Progenitor cell of endocrine pancreas (in vitro differentiated cells): ENCODE data around the gene DBNDD2. TPM values are rescaled to one million over a fixed set of nuclear protein-coding genes. Genes with fewer than 3 reads are reported as not detected.

Source experiments
- DNase-seq: peaks from one replicate; pipeline ENCODE4 v3.0.0; 2021; ENCODE audit warnings: low spot score; ENCODE audit not compliant: unreplicated experiment
- H3K27ac Mint-ChIP-seq: 2 replicates; pipeline ENCODE4 v1.8.0; 2021; ENCODE audit warnings: mild to moderate bottlenecking, moderate library complexity, mixed read lengths
- H3K27me3 Mint-ChIP-seq: 2 replicates; pipeline ENCODE4 v1.8.0; 2021; ENCODE audit warnings: mixed read lengths
- H3K36me3 Mint-ChIP-seq: 2 replicates; pipeline ENCODE4 v1.8.0; 2022; ENCODE audit warnings: mixed read lengths; ENCODE audit not compliant: insufficient read depth
- H3K4me1 Mint-ChIP-seq: 2 replicates; pipeline ENCODE4 v1.8.0; 2021; ENCODE audit warnings: low read depth, mixed read lengths
- H3K4me3 Mint-ChIP-seq: 2 replicates; pipeline ENCODE4 v1.8.0; 2021; ENCODE audit warnings: low read depth, mild to moderate bottlenecking, moderate library complexity, mixed read lengths
- H3K9me3 Mint-ChIP-seq: 2 replicates; pipeline ENCODE4 v1.8.0; 2021; ENCODE audit warnings: low read depth, mixed read lengths
- CTCF ChIP-seq: fragments of 200-600 bp; sonication (generic); IDR thresholded peaks from one replicate; pipeline ENCODE4 v1.5.0; 2021; ENCODE audit warnings: antibody characterized with exemption, mild to moderate bottlenecking; ENCODE audit not compliant: unreplicated experiment
- microRNA-seq: library from miRNA; unstranded; fragments of <30 nt; microRNA quantifications from one replicate; pipeline ENCODE4 v1.1.0, GENCODE V29; 2020; ENCODE audit warnings: borderline number of aligned reads; ENCODE audit not compliant: unreplicated experiment
- total RNA-seq: library from RNA; stranded (reverse); gene quantifications from 2 replicates; pipeline ENCODE4 v1.2.1, GENCODE V29; 2021

DBNDD2 gene
- total RNA-seq, 1 donor from 2014 or later: 23.2 TPM

- Mint-ChIP-seq H3K4me1 (no peaks in the 10 kb centered on the region), H3K36me3 (no peaks in the 10 kb centered on the region), H3K4me3 (no peak overlapping the region), H3K27me3 (peaks cover 10% of the 10 kb centered on the region), H3K9me3 (no peaks in the 10 kb centered on the region), H3K27ac (no peak overlapping the region)
- no peak for DNase-seq
- TF ChIP-seq CTCF: no peak
These were observed 44.1 kb downstream of the DBNDD2 start for GRCh38 chr20:45452238-45452637.

GRCh38 chr20:45452772-45453691, 44.9 kb downstream of the DBNDD2 start:
- TF ChIP-seq CTCF: no peak
- H3K4me3 Mint-ChIP-seq: no peak overlapping the region
- peaks cover 10% of the 10 kb centered on the region for H3K27me3 Mint-ChIP-seq
- no peak overlapping the region for H3K27ac Mint-ChIP-seq
- no peaks in the 10 kb centered on the region for H3K9me3 Mint-ChIP-seq
- no peaks in the 10 kb centered on the region for H3K36me3 Mint-ChIP-seq
- no peak for DNase-seq
- H3K4me1 Mint-ChIP-seq: no peaks in the 10 kb centered on the region

- DNase-seq: no peak
- no peaks in the 10 kb centered on the region for H3K4me1 Mint-ChIP-seq
- TF ChIP-seq CTCF: peak; percentile 61
- H3K36me3 Mint-ChIP-seq: no peaks in the 10 kb centered on the region
- peaks cover 10% of the 10 kb centered on the region for H3K27me3 Mint-ChIP-seq
- no peak overlapping the region for H3K4me3 Mint-ChIP-seq
- no peak overlapping the region for H3K27ac Mint-ChIP-seq
- no peaks in the 10 kb centered on the region for H3K9me3 Mint-ChIP-seq
These were observed 48.5 kb downstream of the DBNDD2 start for GRCh38 chr20:45456632-45457031.

GRCh38 chr20:45459606-45460005, 51.5 kb downstream of the DBNDD2 start:
- TF ChIP-seq CTCF: peak; percentile 40
- H3K27ac Mint-ChIP-seq: no peak overlapping the region
- no peaks in the 10 kb centered on the region for H3K4me1 Mint-ChIP-seq

More at GRCh38 chr20:45459606-45460005, 51.5 kb downstream of the DBNDD2 start:
- no peak for DNase-seq
- Mint-ChIP-seq H3K4me3 (no peak overlapping the region), H3K27me3 (no peaks in the 10 kb centered on the region), H3K9me3 (no peaks in the 10 kb centered on the region), H3K36me3 (no peaks in the 10 kb centered on the region)

Small RNA genes lying within 50 kb of the gene (microRNA-seq; reads per million reads assigned to microRNA genes)
- not detected for gene MIR6812

Other genes with a start within 250 kb of the DBNDD2 start
- gene PI3, start 233.4 kb upstream of the DBNDD2 start, total RNA-seq: not detected in 2 replicates
- gene SEMG1, start 201.3 kb upstream of the DBNDD2 start, total RNA-seq: not detected in 2 replicates
- gene SEMG2, start 186.9 kb upstream of the DBNDD2 start, total RNA-seq: not detected in 2 replicates
- not detected in 2 replicates for gene SLPI, start 153.7 kb upstream of the DBNDD2 start, total RNA-seq
- gene RBPJL, start 101.4 kb upstream of the DBNDD2 start, total RNA-seq: 1.4 and 1.5 TPM in 2 replicates
- gene MATN4, start 100.0 kb upstream of the DBNDD2 start, total RNA-seq: 0.20 TPM in 1 of 2 replicates, not detected in the other
- gene SDC4, start 59.9 kb upstream of the DBNDD2 start, total RNA-seq: 112 and 121 TPM in 2 replicates
- 31.1 and 31.9 TPM in 2 replicates for gene SYS1, start 45.1 kb upstream of the DBNDD2 start, total RNA-seq
- not detected in 2 replicates for gene TP53TG5, start 30.0 kb upstream of the DBNDD2 start, total RNA-seq
- 85.1 and 87.7 TPM in 2 replicates for gene PIGT, start 7.9 kb downstream of the DBNDD2 start, total RNA-seq
- 161 and 188 TPM in 2 replicates for gene WFDC2, start 61.5 kb downstream of the DBNDD2 start, total RNA-seq
- gene SPINT3, start 107.3 kb downstream of the DBNDD2 start, total RNA-seq: not detected in 2 replicates
- gene WFDC6, start 131.2 kb downstream of the DBNDD2 start, total RNA-seq: not detected in 2 replicates
- gene EPPIN, start 139.1 kb downstream of the DBNDD2 start, total RNA-seq: not detected in 2 replicates
- not detected in 2 replicates for gene WFDC8, start 171.0 kb downstream of the DBNDD2 start, total RNA-seq
- gene WFDC10A, start 221.4 kb downstream of the DBNDD2 start, total RNA-seq: not detected in 2 replicates
- gene WFDC9, start 223.0 kb downstream of the DBNDD2 start, total RNA-seq: not detected in 2 replicates